Gastrocnemius medialis (tissue), 4 donors: ENCODE measurements around the gene ETS2.

ENCODE experiments used
- CTCF ChIP-seq, 5 experiments: fragments of 450-650 bp in 3 of 5; fragments of 200-600 bp in 2 of 5; sonication (generic) in 2 of 5; IDR thresholded peaks in 4 of 5; conservative IDR thresholded peaks in 1 of 5; 1 replicate in 4 of 5; 2 replicates in 1 of 5; pipeline ENCODE4 v1.5.1; 2016 to 2019; ENCODE audit warnings: antibody characterized with exemption in 5 of 5, mild to moderate bottlenecking in 3 of 5, moderate library complexity in 3 of 5
- POLR2A ChIP-seq, 2 donors: fragments of 450-650 bp; IDR thresholded peaks; one replicate each; pipeline ENCODE4 v1.6.1; 2017; ENCODE audit warnings: antibody characterized with exemption in 2 of 2, mild to moderate bottlenecking in 2 of 2, moderate library complexity in 2 of 2

- no peak for TF ChIP-seq CTCF (IDR thresholded peaks at IDR 0.05 in 4 of 5, conservative IDR thresholded peaks at IDR 0.05 in 1 of 5)
- TF ChIP-seq POLR2A (IDR thresholded peaks at IDR 0.05), result no peak
Measured at GRCh38 chr21:38809198-38809878, 3.6 kb downstream of the ETS2 start.
